HL-60/S4 (cell line): Measurements from ENCODE around the gene CDH4.

ENCODE experiments used
- in situ Hi-C: fragments of 300-500 bp; cut with MboI; formaldehyde crosslinking; loops from 2 replicates; pipeline ENCODE4 v1.14.3; 2022; ENCODE audit warnings: low sequenced_read_pairs

CDH4 gene

GRCh38 chr20:61819921-61820825, 568.1 kb downstream of the CDH4 start:
- in situ Hi-C loops: no loop called here

- in situ Hi-C loops: no loop called here
These were observed 569.7 kb downstream of the CDH4 start for GRCh38 chr20:61821735-61822134.

DNA sequence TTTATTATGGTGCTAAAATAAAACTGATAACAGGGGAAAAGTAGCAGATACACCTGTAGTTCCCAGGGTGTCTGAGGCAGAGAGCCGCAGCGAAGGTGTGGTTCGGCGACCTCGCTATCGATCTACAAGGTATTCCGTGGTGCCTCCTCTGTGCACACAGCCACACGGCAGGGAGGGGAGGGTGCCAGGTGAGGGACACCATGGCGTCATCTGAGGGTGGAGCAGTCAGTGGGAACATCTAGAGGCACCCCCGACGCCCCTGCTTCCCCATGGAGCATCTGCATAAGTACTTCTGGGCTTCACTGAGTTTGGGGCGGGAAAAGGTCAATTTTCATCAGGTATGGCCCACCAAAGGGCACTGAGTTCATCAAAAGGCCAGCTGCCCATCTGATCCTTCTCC, 570.3 kb downstream of the CDH4 start:
- in situ Hi-C loops: no loop called here

DNA sequence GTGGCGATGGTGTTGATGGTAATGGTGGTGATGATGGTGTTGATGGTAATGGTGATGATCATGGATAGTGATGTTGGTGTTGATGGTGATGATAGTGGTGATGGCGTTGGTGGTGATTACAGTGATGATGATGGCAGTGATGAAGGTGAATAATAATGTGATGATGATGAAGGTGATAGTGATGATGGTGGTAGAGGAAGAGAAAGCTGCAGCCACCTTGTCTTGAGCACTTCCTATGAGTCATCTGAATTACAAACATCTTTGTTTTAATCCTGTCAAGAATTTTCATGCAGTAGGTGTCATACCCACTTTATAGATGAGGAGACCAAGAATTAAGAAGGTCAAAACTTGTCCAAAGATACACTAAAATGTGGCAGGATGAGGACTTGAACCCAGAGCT, 571.2 kb downstream of the CDH4 start:
- in situ Hi-C loops: no loop called here

DNA sequence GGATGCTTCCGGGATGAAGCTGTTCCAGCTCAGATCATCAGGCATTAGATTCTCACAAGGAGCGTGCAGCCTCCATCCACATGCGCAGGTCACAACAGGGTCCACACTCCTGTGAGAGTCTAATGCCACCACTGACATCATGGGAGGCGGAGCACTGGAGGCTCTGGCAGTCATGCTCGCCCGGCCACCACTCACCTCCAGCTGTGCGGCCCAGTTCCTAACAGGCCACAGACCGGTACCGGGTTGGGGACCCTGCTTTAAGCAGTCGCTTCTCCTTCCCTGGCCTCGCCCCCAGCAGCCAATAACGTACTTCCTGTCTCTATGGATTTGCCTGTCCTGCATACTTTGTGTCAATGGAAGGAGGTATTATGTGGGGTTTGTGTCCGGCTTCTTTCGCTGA, 576.8 kb downstream of the CDH4 start:
- in situ Hi-C loops: no loop called here

DNA sequence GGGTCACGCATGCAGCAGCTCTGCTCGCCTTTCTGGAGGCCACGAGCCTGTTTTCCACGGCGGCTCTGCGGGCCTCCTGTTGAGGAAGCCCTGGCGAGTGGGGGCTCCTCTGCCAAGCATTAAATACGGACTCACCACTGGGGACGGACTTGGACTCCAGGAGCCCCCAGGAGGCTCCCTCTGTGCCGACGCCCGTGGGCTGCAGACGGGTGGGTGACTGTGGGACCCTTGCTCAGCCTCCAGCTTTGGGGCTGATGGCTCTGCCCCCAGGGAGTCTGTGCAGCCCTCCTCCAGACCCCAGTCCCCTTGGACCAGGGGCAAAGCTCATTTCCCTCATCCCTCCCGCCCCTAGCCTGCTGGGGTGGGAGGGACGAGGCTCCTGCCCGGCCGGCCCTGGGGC, 577.5 kb downstream of the CDH4 start:
- in situ Hi-C loops: no loop called here

GRCh38 chr20:61830241-61830930, 578.3 kb downstream of the CDH4 start:
- in situ Hi-C loops: no loop called here

DNA sequence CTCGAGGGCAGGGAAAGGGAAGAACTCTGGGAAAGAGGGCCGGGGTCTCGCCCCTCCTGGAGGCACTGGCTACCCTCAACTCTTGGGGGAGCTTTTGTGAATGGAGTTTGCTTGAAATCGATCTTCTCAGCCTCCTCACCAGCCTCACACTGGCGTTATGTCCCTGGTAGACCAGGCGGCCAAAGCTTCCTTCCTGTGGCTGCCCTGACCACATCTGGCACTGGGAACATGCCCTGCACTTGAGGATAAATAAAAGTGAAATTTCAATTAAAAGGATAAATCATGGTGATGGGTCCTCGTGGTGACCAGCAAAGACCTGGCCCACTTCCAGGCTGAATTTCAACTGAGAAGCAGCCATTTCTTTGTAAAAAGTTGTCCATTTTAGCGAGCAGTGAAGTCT, 578.9 kb downstream of the CDH4 start:
- in situ Hi-C loops: no loop called here

DNA sequence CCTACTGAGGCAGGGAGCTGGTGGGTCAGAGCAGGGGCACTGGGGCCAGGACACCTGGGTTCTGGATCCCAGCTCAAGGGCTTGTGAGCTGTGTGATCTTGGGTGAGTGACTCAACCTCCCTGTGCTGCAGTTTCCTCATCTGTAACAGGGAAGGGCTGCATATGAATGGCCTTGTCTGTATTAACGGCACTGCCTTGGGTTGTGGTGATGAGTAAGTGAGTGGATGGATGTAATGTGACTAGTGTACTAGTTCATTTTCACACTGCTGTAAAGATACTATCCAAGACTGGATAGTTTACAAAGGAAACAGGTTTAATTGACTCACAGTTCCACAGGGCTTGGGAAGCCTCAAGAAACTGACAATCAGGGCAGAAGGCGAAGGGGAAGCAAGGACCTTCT, 580.1 kb downstream of the CDH4 start:
- in situ Hi-C loops: no loop called here

DNA sequence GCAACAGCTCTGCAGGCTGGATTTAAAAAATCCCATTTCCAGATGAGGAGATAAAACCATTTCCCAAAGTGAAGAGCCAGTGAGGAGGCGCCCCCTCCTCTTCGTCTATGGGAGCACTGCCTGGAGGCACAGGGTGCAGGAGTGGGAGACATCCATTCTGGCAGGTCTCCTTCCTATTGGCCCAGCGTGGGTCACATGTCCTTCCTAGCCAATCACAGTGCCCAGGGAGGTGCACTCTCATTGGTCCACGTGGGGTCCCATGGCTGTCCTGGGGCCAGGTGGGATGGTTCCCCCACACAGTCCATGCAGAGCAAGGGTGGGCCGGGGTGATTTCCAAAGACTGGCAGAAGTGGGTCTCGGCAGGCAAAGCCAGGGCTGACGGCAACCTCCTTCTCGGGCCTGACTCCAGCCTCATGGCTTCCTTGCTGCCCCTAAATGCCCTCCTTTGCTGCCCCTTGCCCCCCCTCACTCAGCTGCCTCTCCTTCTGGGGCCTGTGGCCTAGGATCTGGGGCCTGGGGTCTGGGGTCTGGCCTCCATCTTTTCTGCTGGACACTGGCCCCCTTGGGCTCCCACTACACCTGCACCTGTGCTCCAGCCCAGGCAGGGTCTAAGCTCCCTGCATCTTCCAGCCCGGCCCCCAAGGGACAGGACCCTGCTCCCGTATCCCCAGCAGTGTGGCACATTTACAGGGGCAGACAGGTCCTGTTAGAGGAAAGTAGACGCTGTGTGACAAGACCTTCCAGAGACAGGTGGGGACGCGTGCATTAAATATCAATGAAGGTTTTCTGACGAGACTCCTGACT, 581.9 kb downstream of the CDH4 start:
- in situ Hi-C loops: no loop called here

DNA sequence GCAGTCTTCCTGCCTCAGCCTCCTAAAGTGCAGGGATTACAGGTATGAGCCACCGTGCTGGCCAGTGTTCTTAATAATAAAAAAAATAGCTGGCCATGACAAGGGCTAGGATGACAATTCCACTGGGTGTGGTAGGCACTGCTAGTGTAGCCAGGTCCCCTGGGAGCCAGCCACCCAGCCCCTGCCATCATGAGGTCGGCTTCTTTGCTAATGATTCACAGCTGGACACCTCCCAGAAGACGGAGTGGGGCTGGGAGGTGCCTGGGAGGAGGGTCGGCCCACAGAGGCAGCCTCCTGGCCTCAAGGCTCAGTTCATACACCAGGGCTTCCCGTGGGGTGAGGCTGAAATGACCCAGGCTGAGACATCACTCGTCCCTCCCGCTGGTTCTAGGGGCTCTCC, 583.2 kb downstream of the CDH4 start:
- in situ Hi-C loops: no loop called here

DNA sequence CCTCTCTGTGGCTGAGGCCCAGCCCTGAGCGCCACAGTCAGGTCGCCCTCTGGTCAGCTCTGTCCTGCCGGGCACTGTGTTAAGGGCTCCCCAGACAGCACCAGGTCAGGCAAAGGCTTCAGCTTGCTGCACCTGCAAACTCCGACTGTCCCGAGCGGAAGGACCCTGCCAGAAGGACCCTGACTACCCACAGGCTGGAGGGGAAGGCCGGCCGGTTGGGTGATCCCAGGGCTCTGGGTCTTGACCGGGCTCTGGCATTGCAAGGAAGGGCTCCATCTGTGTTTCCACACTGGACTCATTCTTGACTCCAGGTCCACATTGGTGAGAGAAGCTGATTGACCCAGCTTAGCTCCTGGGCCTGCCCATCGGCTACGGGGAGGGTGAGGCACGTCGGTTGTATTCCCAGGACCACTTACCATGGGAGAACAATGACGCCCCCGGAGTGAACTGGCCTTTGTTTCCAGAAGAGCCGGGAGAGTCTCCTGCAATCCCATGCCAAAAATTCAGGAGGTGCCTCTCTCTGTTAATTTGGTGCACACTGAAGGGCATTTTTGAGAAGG, 583.8 kb downstream of the CDH4 start:
- in situ Hi-C loops: no loop called here

- in situ Hi-C loops: no loop called here
These were observed 585.1 kb downstream of the CDH4 start for GRCh38 chr20:61837200-61837599.

DNA sequence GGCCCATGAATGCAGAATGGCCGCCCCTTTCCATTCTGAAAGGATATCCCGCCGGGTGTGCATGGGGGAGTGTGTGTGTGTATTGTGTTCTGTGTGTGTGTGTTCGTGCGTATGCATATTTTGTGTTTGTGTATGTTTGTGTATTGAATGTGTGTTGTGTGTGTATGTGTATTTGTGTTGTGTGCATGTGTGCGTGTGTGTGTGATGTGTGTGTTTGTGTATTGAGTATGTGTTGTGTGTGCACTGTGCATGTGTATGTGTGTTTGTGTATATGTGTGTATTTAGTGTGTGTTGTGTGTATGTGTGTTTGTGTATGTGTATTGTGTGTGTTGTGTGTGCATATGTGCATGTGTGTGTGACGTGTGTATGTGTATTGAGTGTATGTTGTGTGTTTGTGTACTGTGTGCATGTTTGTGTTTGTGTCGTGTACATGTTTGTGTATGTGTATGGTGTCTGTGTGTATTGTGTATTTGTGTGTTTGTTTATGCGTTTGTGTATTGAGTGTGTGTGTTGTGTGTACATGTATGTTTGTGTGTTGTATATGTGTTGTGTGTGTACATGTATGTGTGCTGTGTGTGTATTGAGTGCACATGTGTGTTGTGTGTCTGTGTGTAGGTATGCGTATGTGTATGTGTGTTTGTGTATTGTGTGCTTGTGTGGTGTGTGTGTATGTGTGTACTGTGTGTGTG, 587.3 kb downstream of the CDH4 start:
- in situ Hi-C loops: no loop called here

GRCh38 chr20:61839912-61840778, 588.1 kb downstream of the CDH4 start:
- in situ Hi-C loops: no loop called here

DNA sequence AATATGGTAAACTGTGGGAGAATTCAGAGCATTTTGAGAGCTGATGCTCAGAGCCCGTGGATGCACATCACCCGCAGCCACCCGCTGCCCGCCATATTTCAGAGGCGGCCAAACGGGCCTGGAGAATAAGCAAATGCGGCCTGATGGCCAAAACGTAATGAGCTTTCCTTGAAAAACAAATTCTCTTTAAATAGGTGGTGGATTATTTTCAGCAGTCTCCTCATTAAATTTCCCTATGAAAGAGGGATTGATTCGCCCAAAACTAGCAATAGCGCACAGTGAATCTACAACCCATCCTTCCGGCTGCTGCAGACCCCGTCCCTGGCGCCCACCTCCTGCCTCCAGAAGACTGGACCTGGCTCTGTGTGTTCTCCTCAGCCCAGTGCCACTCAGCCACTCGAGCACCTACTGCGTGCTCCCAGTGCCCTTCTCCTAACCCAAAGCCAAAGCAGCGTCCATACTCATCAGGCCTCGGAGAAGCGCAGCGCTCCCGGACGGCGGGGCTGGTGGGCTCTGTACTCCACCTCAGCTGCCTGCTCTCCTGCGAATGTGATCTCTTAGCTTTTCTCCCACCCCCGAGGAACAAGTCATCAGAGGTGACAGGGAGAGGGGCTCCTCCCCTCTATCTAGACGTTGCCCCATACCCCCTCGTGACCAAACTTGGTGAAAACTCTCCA, 588.9 kb downstream of the CDH4 start:
- in situ Hi-C loops: no loop called here

DNA sequence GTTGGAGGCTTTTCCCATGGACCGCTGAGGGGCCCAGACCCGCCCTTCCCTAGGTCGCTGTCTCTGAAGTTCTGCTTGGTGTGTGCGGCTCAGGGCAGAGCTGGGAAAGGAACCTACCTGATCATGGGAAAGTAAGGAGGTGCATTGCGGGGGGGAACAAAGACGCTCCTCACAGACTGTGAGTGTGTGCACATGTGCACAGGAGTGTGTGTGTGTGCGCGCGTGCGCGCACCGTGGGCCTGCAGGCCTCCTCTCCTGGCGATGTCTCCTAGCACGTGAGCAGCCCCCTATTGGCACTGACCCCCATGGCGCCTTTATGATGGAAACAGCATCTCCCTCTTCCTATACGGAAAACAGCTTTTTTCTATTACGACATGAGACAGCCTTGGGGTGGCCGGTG, 589.5 kb downstream of the CDH4 start:
- in situ Hi-C loops: no loop called here

DNA sequence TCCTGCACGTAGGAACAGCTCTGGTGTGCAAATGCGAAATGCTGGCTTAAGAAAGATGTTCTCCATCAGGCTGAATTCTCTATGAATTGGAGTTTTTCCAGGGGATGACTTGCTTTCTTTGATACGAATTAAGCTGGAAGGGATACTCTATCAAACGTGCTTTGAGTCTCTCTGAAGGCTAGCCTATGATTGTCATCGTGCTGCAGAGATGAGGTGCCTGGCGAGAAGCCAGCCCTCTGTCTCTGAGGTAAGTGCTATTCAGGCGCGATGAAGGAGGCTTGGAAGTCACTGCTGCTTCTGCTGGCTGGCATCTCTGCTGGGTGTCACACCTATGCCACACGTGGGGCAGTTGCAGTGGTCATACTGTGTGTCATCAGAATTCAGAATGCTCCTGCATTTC, 589.9 kb downstream of the CDH4 start:
- in situ Hi-C loops: no loop called here

GRCh38 chr20:61844621-61845020, 592.6 kb downstream of the CDH4 start:
- in situ Hi-C loops: no loop called here
